GM21825 (cell line): ENCODE data around the gene TFDP1.

Experiments
- ATAC-seq: cut with Tn5 transposase; IDR thresholded peaks from one replicate; pipeline ENCODE4 v1.9.1; 2021; ENCODE audit warnings: mild to moderate bottlenecking, moderate library complexity; ENCODE audit not compliant: unreplicated experiment

The TFDP1 gene, protein sequence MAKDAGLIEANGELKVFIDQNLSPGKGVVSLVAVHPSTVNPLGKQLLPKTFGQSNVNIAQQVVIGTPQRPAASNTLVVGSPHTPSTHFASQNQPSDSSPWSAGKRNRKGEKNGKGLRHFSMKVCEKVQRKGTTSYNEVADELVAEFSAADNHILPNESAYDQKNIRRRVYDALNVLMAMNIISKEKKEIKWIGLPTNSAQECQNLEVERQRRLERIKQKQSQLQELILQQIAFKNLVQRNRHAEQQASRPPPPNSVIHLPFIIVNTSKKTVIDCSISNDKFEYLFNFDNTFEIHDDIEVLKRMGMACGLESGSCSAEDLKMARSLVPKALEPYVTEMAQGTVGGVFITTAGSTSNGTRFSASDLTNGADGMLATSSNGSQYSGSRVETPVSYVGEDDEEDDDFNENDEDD

DNA sequence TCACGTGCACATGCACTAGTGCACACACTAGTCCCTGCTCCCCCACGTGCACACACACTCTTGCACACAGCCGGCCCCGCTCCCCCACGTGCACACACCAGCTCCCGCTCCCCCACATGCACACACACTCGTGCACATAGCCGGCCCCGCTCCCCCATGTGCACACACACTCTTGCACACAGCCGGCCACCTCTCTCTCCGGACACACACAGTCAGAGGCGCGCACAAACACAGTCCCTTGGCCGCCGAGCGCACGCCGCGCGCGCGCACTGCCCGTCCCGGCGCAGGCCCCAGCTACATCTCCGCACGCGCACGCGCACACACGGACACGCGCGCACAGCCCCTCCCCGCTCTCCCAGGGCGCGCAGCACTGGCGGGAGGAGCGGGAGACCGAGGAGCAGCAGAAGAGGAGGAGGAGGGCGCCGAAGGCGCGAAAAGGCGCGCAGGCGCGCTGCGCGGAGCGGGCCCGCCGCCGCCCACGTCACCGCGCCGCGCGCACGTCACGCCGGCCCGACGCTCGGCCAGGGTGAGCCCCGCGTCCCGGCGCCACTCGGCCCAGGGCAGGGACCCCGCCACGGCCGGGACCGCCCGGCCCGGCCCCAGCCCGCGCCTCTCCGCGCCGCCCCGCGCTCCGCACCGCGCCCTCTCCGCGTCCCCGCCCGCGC is at the start of gene TFDP1:
TSS of gene TFDP1 (plus strand) at position 549 of the 665 bp plus-strand sequence. CDS start 1,085 bp downstream, outside the sequence.
- peak; percentile 82 for ATAC-seq

- ATAC-seq, result no peak
These were observed 49.2 kb upstream of the TFDP1 start for GRCh38 chr13:113535381-113535781.

DNA sequence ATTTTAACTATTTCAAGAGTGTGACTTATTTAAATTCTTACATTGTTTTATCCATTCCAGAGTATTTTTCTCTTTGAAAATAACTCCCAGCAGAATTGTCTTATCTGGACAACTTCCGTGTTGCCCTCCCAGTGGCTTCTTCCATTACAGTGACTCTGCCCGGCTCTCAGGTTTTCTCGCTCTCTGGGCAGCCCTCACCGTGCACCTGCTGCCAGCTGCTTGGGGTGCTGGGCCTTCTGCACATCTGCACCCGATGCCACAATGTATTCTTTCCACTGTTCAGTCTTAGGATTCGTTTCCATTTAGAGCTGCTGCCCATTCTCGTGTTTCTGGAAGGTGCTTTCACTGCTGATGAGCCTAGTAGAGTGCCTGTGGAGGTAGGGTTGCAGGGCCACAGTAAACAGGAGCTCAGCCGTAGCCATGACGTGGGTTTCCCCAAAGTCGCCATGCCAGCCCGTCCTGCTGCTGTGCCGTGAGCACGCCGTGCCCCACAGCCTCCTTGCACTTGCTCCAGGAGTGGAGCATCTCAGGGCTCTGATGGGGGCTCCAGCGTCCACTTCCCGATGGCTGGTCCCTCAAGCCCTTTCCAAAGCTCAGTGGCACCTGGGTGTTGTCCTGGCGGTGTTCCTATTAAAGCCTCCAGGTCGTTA is 48.0 kb upstream of the TFDP1 start:
- no peak for ATAC-seq

- no peak for ATAC-seq
These were observed 47.3 kb upstream of the TFDP1 start for GRCh38 chr13:113537205-113537604.

DNA sequence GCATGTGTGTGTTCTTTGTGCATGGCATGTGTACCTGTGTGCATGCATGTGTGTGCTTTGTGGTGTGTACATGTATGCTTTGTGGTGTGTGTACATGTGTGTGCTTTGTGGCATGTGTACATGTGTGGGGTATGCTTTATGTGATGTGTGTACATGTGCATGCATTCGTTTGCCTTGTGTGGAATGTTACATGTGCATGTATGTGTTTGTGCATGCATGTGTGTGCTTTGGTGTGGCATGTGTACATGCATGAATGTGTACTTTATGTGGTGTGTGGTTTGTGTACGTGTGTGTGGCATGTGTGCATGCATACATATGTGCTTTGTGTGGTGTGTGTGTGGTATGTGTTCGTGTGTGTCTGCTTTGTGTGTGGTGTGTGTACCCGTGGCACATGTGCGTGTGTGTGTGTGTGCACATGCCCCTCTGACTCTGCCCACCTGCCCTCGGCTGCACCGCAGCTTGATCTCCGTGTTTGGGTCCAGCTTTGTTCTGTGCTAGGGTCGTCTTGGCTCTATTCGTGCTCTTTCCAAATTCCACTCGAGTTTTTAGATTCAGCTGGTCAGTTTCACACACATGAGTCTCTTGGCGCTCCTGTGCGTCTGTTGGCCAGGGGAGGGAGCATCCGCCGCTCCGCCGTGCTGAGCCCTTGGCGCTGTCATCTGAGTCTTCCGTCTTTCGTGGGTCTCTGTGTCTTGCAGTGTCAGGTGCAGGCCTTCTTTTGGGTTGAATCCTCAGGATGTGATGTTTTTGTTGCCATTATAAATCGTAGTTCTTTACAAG is 46.5 kb upstream of the TFDP1 start:
- ATAC-seq, result no peak

DNA sequence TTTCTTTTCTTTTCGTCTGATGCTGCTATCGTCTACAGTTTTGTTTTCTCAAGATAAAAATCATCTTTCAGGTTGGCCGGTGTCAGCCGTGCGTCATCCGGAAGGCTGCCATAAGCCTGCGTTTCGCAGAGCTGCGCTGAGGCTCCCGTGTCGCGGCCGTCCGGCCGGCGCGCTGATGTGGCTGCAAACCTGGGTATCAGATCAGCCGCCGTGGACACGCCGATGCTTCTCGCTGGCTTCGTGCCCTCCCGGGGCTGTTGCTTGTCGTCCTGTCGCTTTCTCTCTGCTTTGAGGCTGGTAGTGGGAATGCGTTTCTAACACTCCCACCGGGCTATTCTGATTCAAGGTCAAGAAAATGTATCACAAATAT is 45.9 kb upstream of the TFDP1 start:
- ATAC-seq, result no peak

- no peak for ATAC-seq
These were observed 45.4 kb upstream of the TFDP1 start for GRCh38 chr13:113539176-113539575.

- ATAC-seq, result no peak
These were observed 44.7 kb upstream of the TFDP1 start for GRCh38 chr13:113539822-113540221.

DNA sequence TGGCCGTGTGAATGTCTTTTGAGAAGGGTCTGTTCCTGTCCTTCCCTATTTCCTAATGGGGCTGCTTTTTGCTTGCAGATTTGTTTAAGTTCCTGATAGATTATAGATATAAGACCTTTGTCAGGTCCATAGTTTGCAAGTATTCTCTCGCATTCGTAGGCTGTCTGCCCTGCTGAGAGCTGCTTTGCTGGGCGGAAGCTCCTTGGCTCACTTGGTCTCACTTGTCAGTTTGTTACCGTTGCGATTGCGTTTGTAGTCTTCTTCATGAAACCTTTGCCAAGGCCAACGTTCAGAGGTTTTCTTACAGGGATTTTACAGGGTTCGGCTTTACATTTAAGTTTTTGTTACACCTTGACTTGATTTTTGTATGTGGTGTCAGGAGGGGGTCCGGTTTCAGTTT is 44.0 kb upstream of the TFDP1 start:
- no peak for ATAC-seq

DNA sequence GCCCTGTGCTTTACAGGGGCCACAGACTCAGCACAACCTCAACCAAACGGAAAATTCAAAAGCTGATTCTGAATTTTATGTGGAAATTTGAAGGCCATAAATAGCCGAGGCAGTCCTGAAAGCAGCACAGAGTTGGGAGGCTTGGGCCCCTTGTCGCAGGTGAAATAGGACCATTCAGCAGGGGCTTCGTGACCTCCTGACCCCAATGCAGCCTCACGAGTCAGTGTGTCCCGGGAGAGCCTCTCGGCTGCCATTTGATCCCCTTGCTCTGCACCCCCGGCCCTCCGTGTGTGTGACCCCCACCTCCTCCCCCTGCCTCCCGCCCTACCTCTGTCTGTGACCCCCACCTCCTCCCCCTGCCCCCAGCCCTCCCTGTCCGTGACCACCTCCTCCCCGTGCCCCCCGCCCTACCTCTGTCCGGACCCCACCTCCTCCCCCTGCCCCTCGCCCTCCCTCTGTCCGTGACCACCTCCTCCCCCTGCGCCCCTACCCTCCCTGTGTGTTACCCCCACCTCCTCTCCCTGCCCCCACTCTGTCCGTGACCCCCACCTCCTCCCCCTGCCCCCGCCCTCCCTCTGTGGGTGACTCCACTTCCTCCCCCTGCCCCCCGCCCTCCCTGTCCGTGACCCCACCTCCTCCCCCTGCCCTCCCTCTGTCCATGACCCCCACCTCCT is 41.7 kb upstream of the TFDP1 start:
- ATAC-seq, result no peak

DNA sequence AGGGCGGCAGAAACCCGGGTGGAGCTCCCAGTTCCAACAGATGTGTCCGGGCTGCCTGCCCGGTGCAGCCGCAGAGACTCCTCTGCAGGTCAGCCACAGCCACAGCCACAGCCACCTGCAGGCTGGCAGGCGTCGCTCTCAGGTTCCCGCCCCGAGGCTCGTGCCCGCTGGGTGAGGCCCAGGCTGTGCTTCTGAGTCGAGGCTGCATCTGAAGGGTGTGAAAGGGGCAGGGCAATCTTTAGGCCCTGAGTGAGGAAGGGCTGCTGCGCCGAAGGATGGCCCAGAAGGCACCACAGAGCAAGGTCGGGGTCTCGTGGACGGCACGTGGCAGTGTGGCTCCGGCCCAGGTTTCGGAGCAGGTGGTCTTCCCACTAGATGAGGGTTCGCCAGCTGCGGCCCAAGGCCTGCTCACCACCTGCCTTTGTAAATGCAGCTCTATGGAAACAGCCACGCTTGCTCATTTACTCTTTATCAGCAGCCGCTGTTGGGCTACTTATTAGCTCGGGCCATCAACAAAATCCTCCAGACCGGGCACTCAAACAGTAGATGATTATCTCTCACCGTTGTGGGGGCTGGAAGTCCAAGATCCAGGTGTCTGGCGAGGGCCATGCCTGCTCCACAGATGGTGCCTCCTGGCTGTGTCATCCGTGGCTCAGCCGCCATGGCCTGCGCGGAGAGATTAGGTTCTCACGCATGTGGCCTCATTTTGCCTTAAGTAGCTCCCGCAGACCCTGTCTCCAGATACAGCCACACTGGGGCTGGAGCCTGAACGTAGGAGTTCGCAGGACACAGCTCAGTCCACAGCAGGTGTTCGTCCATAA is 40.3 kb upstream of the TFDP1 start:
- ATAC-seq, result no peak

- ATAC-seq, result no peak
These were observed 39.7 kb upstream of the TFDP1 start for GRCh38 chr13:113544896-113545295.

GRCh38 chr13:113545455-113545930 is 39.1 kb upstream of the TFDP1 start:
- no peak for ATAC-seq

GRCh38 chr13:113545931-113546516 is 38.5 kb upstream of the TFDP1 start:
- no peak for ATAC-seq

DNA sequence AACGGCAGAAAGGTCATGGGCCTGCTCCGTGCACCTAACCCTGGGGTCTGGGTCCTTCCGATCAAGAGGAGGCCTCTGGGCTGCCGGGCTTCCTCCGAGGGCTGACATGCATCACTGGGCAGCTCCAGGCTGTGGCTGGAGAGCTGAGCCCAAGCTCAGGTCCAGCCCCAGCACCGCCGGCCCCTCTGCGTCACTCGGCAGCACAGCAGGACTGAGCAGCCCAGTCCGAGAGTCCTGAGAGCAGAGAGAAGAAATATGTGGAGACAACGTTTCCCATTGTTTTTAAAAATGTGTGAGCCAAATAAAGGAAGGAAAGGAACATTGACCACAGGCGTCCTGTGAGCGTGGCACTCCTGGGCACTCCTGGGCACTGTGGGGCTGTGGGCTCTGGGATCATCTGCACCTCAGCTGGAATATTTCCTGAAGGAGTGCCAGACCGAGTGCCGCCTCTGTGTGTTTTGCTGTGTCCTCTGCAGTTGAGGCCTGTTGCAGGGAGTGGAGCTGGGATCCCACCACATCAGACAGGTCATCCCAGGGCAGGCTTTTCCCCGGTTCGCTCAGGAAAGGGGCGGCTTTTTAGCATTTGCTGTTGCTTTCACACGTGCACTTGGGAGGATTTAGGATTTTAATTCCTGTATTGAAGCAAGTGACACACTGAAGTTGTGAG is 37.8 kb upstream of the TFDP1 start:
- no peak for ATAC-seq

DNA sequence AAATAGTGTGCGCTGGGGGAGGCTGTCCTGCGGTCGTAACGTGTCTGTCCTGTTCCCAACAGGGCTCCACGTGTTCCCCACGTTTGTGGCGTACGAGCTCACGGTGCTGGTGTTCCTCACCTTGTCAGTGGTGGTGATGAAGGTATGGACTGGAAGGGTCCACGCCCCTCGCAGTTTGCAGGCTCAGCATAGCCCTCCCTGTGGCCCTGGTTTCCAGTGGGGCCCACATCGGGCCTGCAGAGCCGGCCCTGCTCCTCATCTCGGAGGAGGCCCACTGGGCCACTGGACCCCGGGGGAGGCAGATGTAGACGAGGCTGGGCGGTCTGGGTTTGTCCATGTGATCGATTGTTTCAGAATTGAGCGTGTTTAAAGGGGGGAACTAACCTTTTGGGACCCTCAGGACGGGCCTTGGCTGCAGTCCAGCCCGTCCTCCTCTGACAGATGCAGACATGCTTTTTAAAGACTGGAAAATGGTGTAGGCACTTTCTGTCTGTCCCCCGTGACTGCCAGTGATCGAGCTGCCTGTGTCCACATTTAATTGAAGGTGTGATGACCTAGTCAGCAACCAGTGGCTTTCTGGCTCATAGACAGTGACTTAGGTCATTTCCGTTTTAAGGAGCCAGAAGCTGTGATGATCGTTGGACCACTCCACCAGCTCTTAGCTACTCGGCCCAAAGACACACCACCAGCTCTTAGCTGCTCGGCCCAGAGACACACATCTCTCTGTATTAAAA is 37.1 kb upstream of the TFDP1 start:
- ATAC-seq, result no peak

DNA sequence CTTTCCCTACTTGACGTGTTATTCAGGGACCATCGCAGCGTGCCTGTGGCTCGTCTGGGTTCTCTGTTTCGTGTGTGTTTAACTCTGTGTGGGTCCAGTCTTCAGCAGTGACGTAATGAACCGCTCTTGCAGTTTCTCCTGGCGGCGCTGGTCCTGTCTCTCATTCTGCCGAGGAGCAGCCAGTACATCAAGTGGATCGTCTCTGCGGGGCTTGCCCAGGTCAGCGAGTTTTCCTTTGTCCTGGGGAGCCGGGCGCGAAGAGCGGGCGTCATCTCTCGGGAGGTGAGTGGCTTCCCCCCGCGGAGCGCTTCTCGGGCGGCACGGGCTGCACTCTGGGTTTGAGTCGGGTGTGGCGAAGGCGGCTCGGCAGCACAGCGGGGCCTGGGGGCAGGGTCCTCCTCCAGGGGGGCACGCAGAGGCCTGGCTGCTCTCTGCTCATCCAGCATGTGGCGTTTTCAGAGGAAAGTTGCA is 36.3 kb upstream of the TFDP1 start:
- no peak for ATAC-seq
